Small intestine (tissue), 7 donors: ENCODE measurements around the gene C1QTNF8. TPM values are rescaled to one million over a fixed set of nuclear protein-coding genes. Genes with fewer than 3 reads are reported as not detected.

Source experiments
- DNase-seq, 2 donors: peaks; one replicate each; pipeline versions ENCODE4 v3.0.0 to v3.0.0-alpha.2; 2013
- FAIRE-seq: peaks from 2 replicates; lab custom pipeline; 2012; peaks lifted over from hg19 to GRCh38; lab: Jason Lieb, UNC
- H3K27ac ChIP-seq, 3 donors: one replicate each; pipeline ENCODE4 v1.5.1; 2013; ENCODE audit warnings: low read length in 2 of 3, mild to moderate bottlenecking in 2 of 3, control low read depth in 1 of 3, inconsistent platforms in 1 of 3, low read depth in 1 of 3, moderate library complexity in 1 of 3
- H3K27me3 ChIP-seq, 3 donors: one replicate each; pipeline ENCODE4 v1.6.1; 2013; ENCODE audit warnings: low read length in 3 of 3, inconsistent platforms in 1 of 3; ENCODE audit not compliant: control insufficient read depth in 3 of 3, insufficient read depth in 3 of 3
- H3K36me3 ChIP-seq, 3 donors: one replicate each; pipeline ENCODE4 v1.6.1; 2013; ENCODE audit warnings: low read length in 3 of 3, inconsistent platforms in 1 of 3, low read depth in 1 of 3, mild to moderate bottlenecking in 1 of 3, moderate library complexity in 1 of 3; ENCODE audit not compliant: control insufficient read depth in 3 of 3, insufficient read depth in 2 of 3
- H3K4me1 ChIP-seq, 3 donors: one replicate each; pipeline ENCODE4 v1.6.1; 2013; ENCODE audit warnings: low read length in 2 of 3, inconsistent platforms in 1 of 3, low read depth in 1 of 3, mild to moderate bottlenecking in 1 of 3, moderate library complexity in 1 of 3; ENCODE audit not compliant: control insufficient read depth in 3 of 3, insufficient read depth in 2 of 3
- H3K4me3 ChIP-seq, 3 donors: one replicate each; pipeline ENCODE4 v1.5.1; 2013; ENCODE audit warnings: low read length in 3 of 3, control low read depth in 1 of 3, inconsistent platforms in 1 of 3, low read depth in 1 of 3, mild to moderate bottlenecking in 1 of 3, moderate library complexity in 1 of 3
- H3K9me3 ChIP-seq, 2 donors: one replicate each; pipeline ENCODE4 v1.6.1; 2013; ENCODE audit warnings: low read depth in 1 of 2, low read length in 1 of 2; ENCODE audit not compliant: control insufficient read depth in 2 of 2, insufficient read depth in 1 of 2
- WGBS, 3 donors: extraction: QIAGEN DNeasy Blood & Tissue Kit; methylation state at CpG; one replicate each; pipeline ENCODE4 v1.1.7; 2013; 5-methylcytosine and 5-hydroxymethylcytosine counted together
- polyA plus RNA-seq, 4 donors: library from polyadenylated mRNA; stranded (reverse) in 3 of 4; unstranded in 1 of 4; fragments of 200-250 nt in 3 of 4; fragments of 120-200 nt in 1 of 4; gene quantifications; one replicate each; pipeline versions ENCODE4 v1.2.1 to v1.2.3, GENCODE V29; 2013
- donor health status: healthy with polysubstance abuse.
- donor health status: control.
- donor health status: control.
- donor health status: Bipolar disorder and iron deficiency.
- donor health status: healthy.

Gene C1QTNF8
- polyA plus RNA-seq, 4 donors = 0.07 TPM; not detected in 3

DNA sequence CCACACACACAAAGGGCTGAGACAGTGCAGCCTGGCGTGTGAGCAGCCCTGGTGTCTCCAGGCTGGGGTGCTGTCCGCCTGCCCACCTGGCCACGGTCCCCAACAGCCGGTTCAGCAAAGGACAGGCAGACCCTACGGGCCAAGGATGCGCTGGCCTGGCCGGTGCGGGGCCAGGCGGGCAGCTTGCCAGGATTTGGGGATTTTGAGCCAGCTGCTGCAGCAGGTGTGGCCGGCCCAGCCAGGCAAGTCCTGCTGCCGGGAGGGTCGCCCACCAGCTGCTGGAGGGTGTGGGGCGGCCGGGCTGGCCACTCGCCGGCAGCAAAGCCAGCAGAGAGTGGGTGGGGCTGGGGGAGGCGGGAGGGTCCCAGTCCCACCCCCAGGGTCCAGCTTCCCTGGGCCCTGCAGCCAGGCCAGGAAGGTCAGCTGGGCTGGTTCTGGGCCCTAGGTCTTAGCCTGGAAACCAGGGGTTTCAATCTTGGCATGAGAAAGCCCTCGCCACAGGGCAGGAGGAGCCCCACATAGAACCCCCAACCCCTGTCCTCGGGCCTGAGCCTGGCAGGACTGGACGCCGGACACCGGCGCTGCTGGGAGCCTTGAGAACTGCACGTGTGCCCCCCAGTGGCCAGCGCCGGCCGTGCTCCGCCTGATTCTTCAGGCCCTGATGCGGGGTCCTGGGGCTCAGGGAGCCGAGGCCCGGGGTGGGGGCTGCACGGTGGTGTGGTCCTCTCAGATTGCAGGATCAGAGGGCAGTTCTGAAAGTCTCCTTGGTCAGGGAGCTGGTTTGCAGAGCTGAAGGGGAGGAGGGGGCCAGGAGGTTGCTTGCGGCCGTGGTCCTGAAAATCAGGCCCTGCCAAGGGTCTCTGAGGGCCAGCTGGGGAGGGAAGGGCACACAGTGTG, 41.1 kb downstream of the C1QTNF8 start:
- DNase-seq = peak; percentile 43 to 50
- Histone ChIP-seq H3K36me3 (no peaks in the 10 kb centered on the region), H3K27ac (no peak overlapping the region), H3K4me1 (no peaks in the 10 kb centered on the region), H3K27me3 (no peaks in the 10 kb centered on the region), H3K4me3 (no peak overlapping the region), H3K9me3 (peaks cover 0 to 30% of the 10 kb centered on the region in 2 donors)
- WGBS, 3 donors = 13 to 21% (median 15%) methylated on average over 31 to 34 of the region's 34 CpGs
- no peak for FAIRE-seq

DNA sequence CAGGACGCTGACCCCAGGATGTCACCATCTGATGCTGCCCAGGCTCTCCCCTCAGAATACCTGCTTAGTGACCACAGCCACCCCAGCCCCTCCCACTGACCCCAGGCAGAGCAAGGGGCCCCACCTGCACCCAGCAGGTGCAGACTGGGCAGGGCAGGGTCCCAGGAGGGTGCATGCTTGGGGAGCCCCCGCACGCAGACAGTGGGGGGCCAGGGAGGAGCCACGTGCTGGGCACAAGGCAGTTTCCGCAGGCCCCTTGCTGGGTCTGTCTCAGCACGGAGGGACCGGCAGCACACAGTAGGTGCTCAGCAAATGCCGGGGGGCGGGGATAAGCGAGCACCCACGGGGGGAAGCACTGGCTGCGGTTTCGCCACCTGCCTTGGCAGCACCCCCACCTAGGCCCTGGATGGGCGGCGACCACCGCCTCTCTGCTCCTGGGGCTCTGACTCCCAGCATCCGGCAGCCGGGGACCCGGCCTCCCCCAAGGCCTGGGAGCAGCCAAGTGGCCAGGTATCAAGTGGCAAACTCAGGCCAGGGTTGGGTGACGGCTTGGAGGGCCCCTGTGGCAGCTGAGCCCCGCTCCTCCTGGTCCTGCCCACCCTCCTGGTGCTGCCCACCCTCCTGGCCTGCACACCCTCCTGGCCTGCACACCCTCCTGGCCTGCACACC, 42.2 kb downstream of the C1QTNF8 start:
- 70 to 85% (median 78%) methylated on average over 11 to 21 of the region's 21 CpGs for WGBS, 3 donors
- FAIRE-seq = no peak
- Histone ChIP-seq H3K27ac (no peak overlapping the region), H3K4me1 (peaks cover 0 to 3% (median 0%) of the 10 kb centered on the region in 3 donors), H3K4me3 (no peak overlapping the region), H3K36me3 (no peaks in the 10 kb centered on the region), H3K27me3 (peaks cover 0 to 3% (median 0%) of the 10 kb centered on the region in 3 donors), H3K9me3 (peaks cover 0 to 22% of the 10 kb centered on the region in 2 donors)
- no peak for DNase-seq

DNA sequence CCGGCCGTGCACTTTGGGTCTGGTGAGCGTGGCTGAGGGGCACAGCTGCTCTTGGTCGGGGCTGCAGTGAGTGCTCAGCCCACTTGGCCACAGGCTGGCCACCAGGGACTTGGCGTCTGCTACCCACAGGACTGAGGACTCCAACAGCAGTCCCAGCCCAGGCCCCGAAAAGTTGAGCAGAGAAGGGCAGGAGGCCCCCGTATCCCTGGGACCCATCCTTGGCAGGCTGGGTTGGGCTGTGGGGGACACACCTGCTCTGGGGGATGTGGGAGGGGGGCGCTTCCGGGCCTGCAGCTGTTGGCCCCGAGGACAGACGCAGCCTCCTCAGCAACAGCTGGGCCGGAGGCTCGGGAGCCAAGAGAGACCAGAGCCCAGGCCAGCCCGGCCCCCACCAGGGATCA, 42.9 kb downstream of the C1QTNF8 start:
- Histone ChIP-seq H3K27ac (no peak overlapping the region), H3K4me3 (no peak overlapping the region), H3K9me3 (peaks cover 0 to 18% of the 10 kb centered on the region in 2 donors), H3K27me3 (peaks cover 0 to 3% (median 0%) of the 10 kb centered on the region in 3 donors), H3K36me3 (no peaks in the 10 kb centered on the region), H3K4me1 (peaks cover 0 to 8% (median 0%) of the 10 kb centered on the region in 3 donors)
- DNase-seq (no peak), FAIRE-seq (no peak)
- WGBS, 3 donors = 53 to 63% (median 57%) methylated on average over 9 to 14 of the region's 14 CpGs

DNA sequence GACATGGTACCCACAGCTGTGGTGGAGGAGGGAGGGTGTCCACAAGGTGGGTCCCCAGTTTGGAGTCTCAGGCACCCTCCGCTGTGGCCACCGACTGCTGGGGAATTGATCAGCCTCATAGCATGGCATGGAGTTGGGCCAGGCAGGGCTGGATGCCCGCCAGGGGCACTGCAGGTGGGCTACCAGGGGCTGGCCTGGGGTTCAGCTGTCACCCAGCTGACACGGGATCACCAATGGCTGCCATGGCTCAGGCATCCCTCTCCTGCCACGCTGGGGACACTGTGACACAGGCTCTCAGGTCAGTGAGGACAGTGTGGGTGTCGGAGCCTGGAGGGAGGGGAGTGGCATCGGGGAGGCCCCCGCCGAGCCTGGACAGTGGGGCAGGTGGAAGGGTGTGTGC, 43.3 kb downstream of the C1QTNF8 start:
- FAIRE-seq (no peak), DNase-seq (no peak)
- 68 to 88% (median 69%) methylated on average over 6 to 9 of the region's 9 CpGs for WGBS, 3 donors
- H3K4me1 ChIP-seq = peaks cover 0 to 8% (median 0%) of the 10 kb centered on the region in 3 donors
- H3K27me3 ChIP-seq = peaks cover 0 to 3% (median 0%) of the 10 kb centered on the region in 3 donors
- H3K4me3 ChIP-seq = no peak overlapping the region
- peaks cover 0 to 18% of the 10 kb centered on the region in 2 donors for H3K9me3 ChIP-seq
- no peaks in the 10 kb centered on the region for H3K36me3 ChIP-seq
- H3K27ac ChIP-seq = no peak overlapping the region

- Histone ChIP-seq H3K27ac (no peak overlapping the region), H3K4me1 (peaks cover 0 to 8% (median 0%) of the 10 kb centered on the region in 3 donors), H3K27me3 (peaks cover 0 to 3% (median 0%) of the 10 kb centered on the region in 3 donors), H3K36me3 (no peaks in the 10 kb centered on the region), H3K9me3 (peaks cover 0 to 11% of the 10 kb centered on the region in 2 donors), H3K4me3 (no peak overlapping the region)
- DNase-seq (no peak), FAIRE-seq (no peak)
- WGBS, 3 donors = 89 to 91% (median 91%) methylated on average over 16 to 17 of the region's 17 CpGs
Measured at GRCh38 chr16:1051446-1051845, 44.6 kb downstream of the C1QTNF8 start.

- WGBS, 3 donors = 78 to 80% (median 79%) methylated on average over 15 of the region's 15 CpGs
- peaks cover 0 to 3% (median 0%) of the 10 kb centered on the region in 3 donors for H3K27me3 ChIP-seq
Measured at GRCh38 chr16:1050921-1051320, 45.1 kb downstream of the C1QTNF8 start.

GRCh38 chr16:1050516-1050915, 45.5 kb downstream of the C1QTNF8 start:
- H3K4me3 ChIP-seq = no peak overlapping the region
- H3K4me1 ChIP-seq = peaks cover 0 to 8% (median 0%) of the 10 kb centered on the region in 3 donors
- H3K27me3 ChIP-seq = peaks cover 0 to 3% (median 0%) of the 10 kb centered on the region in 3 donors
- DNase-seq (no peak), FAIRE-seq (no peak)
- no peaks in the 10 kb centered on the region for H3K36me3 ChIP-seq
- no peak overlapping the region for H3K27ac ChIP-seq
- WGBS, 3 donors = 73 to 79% (median 75%) methylated on average over 30 of the region's 30 CpGs
- peaks cover 0 to 7% of the 10 kb centered on the region in 2 donors for H3K9me3 ChIP-seq

More at GRCh38 chr16:1050921-1051320, 45.1 kb downstream of the C1QTNF8 start:
- FAIRE-seq (no peak), DNase-seq (no peak)
- Histone ChIP-seq H3K4me1 (peaks cover 0 to 8% (median 0%) of the 10 kb centered on the region in 3 donors), H3K27ac (no peak overlapping the region), H3K36me3 (no peaks in the 10 kb centered on the region), H3K9me3 (peaks cover 0 to 7% of the 10 kb centered on the region in 2 donors), H3K4me3 (no peak overlapping the region)

DNA sequence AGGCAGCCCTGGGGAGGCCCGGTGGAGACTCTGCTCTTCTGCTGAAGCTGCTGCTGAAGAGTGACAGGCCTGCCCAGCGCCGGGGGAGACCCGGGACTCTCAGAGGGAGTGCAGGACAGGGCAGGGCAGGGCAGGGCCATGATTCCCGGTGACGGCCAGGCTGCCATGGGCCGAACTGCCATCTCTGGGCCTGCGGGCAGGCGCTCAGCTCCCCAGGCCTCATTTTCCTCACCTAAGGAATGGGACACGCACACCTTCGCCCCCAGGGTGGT, 46.1 kb downstream of the C1QTNF8 start:
- H3K27me3 ChIP-seq = peaks cover 0 to 3% (median 0%) of the 10 kb centered on the region in 3 donors
- no peaks in the 10 kb centered on the region for H3K36me3 ChIP-seq
- DNase-seq (no peak), FAIRE-seq (no peak)
- WGBS, 3 donors = 55 to 86% (median 74%) methylated on average over 11 of the region's 11 CpGs
- H3K27ac ChIP-seq = no peak overlapping the region
- no peak overlapping the region for H3K4me3 ChIP-seq
- H3K9me3 ChIP-seq = peaks cover 0 to 7% of the 10 kb centered on the region in 2 donors
- H3K4me1 ChIP-seq = peaks cover 0 to 8% (median 0%) of the 10 kb centered on the region in 3 donors
